NT2/D1 (cell line): ENCODE results near the gene WFIKKN2.

ENCODE experiments used
- YY1 ChIP-seq: IDR thresholded peaks from 2 replicates; pipeline ENCODE4 v1.6.1; 2011; ENCODE audit not compliant: insufficient read length, insufficient read depth
- ZNF274 ChIP-seq: IDR thresholded peaks from 2 replicates; pipeline ENCODE4 v1.6.1; 2011; ENCODE audit warnings: mild to moderate bottlenecking, low read depth, low read length

DNA sequence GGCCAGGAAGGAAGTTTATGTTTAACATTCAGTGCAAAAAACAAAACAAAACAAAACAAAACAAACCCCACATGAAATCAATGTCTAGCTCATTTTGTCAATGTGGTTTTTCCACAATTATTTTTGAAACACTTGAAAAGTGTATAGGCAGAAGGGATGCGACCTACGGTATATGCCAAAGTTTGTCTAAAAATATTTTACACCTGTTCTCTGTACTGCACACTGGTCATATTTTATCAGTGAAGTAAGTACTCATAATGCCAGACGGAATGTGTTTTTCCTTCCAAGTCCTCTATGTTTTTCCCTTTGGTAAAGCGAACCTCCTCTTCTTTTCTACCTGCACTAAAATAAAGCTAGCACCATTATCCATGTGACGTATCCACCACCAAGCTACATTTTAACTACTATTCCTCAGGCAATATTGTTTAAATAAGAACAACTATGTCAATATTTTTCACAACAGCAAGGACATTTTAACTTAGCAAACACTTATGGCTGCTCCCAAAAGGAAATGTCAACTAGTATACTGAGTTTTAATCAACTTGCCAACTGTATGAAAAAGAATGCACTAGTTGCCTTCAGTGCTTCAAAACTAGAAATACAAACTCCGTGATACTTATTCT is 20.4 kb downstream of the WFIKKN2 start:
- no peak for TF ChIP-seq YY1
- no peak for TF ChIP-seq ZNF274
